Hepatocyte (in vitro differentiated cells): ENCODE results near the gene CD79B. TPM values are rescaled to one million over a fixed set of nuclear protein-coding genes. Genes with fewer than 3 reads are reported as not detected.
"Not testable (repeated sequence)": the region's sequence is repeated elsewhere in the genome, so short reads cannot be mapped to it uniquely, and the experiment has no call there.

ENCODE experiments used
- DNase-seq: peaks from one replicate; pipeline ENCODE4 v3.0.0-alpha.2; 2016; ENCODE audit warnings: low spot score
- H2AFZ ChIP-seq: fragments of 200-600 bp; sonication (generic); 2 replicates; pipeline ENCODE4 v1.6.0; 2016; ENCODE audit warnings: antibody characterized with exemption, mild to moderate bottlenecking
- H3K27ac ChIP-seq: fragments of 200-600 bp; sonication (generic); 2 replicates; pipeline ENCODE4 v1.5.1; 2016; ENCODE audit warnings: mild to moderate bottlenecking
- H3K27me3 ChIP-seq: fragments of 200-600 bp; sonication (generic); 2 replicates; pipeline ENCODE4 v1.6.1; 2016
- H3K36me3 ChIP-seq: fragments of 200-600 bp; sonication (generic); replicated peaks from 2 replicates; pipeline ENCODE4 v1.5.1; 2016; ENCODE audit warnings: low read depth; ENCODE audit not compliant: insufficient read depth
- H3K4me1 ChIP-seq: fragments of 200-600 bp; sonication (generic); 2 replicates; pipeline ENCODE4 v1.5.1; 2016; ENCODE audit warnings: mild to moderate bottlenecking, moderate library complexity; ENCODE audit not compliant: insufficient read depth
- H3K4me2 ChIP-seq: fragments of 200-600 bp; sonication (generic); 2 replicates; pipeline ENCODE4 v1.6.0; 2016
- H3K4me3 ChIP-seq: fragments of 200-600 bp; sonication (generic); 2 replicates; pipeline ENCODE4 v1.5.1; 2016; ENCODE audit warnings: mild to moderate bottlenecking
- H3K79me2 ChIP-seq: fragments of 200-600 bp; sonication (generic); 2 replicates; pipeline ENCODE4 v1.6.0; 2017; ENCODE audit warnings: mild to moderate bottlenecking
- H3K9me2 ChIP-seq: fragments of 200-600 bp; sonication (generic); replicated peaks from 2 replicates; pipeline ENCODE4 v1.6.0; 2017; ENCODE audit warnings: mild to moderate bottlenecking; ENCODE audit not compliant: insufficient read depth
- H3K9me3 ChIP-seq: fragments of 200-600 bp; sonication (generic); 2 replicates; pipeline ENCODE4 v1.5.1; 2016; ENCODE audit warnings: low read depth, mild to moderate bottlenecking
- H4K20me1 ChIP-seq: fragments of 200-600 bp; sonication (generic); 2 replicates; pipeline ENCODE4 v1.6.0; 2016; ENCODE audit warnings: mild to moderate bottlenecking; ENCODE audit not compliant: insufficient read depth, poor library complexity, severe bottlenecking
- WGBS: methylation state at CpG from one replicate; pipeline ENCODE4 v1.1.6; 2016; ENCODE audit warnings: low lambda C conversion rate; ENCODE audit errors: missing lambda C conversion rate; 5-methylcytosine and 5-hydroxymethylcytosine counted together
- polyA plus RNA-seq: library from polyadenylated mRNA; unstranded; fragments of >200 nt; fragmentation: Nextera tagmentation; extraction: Ambion mirVana; gene quantifications from 2 replicates; pipeline ENCODE4 v1.2.1, GENCODE V29; 2016
- total RNA-seq: library from RNA; depleted of rRNA; stranded (reverse); fragments of >200 nt; gene quantifications from 2 replicates; pipeline ENCODE4 v1.2.3, GENCODE V29; 2014
- TF ChIP-seq, protein P1 (sequence below): fragments of 200-600 bp; sonication (generic); IDR thresholded peaks from 2 replicates; pipeline ENCODE4 v1.5.1; 2016; ENCODE audit warnings: antibody characterized with exemption, mild to moderate bottlenecking; ENCODE audit not compliant: poor library complexity

Gene CD79B
- total and polyA plus RNA-seq, 2 experiments from 2014 or later = 0.57 to 1.2 TPM

DNA sequence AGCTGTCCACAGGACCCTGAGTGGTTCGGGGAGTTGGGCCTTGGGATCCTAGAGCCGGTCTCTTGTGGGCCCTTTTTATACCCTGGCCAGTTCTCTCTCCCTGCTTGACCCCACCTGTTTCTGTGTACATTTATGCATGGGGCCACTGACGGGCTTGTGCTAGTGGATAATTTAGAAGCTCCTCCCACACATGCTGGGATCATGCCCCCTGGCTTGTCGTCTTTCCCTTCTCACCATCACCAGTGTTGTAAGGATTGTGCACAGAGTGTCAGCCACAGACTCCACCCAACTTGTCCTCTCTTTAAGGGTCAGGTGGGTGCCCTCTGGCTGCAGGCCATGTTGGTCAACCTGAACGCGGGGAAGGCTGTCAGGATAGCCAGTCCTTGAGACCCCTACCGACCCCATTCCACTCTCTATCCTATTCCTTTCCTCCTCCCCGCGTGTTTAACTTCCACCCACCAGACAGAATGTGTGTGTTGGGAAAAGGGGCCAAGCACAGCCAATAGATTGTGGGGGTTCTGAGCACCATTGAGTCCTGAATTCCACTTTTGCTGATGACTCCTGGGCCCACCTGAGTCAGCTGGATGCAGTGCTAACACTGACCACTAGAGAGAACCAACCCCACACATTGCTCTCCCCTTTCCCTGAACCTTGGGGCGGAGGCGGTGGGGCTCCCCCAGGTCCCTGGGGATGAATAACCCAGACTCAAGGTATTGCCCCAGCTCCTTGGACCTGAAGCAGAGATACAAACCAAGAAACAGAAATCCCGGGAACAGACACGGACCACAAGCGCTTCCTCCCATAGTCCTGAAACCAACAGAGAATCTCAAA is 35.4 kb downstream of the CD79B start, which contains the start of gene CSH1:
Gene CSH1, minus strand, starts transcription at position 51 of the 831 bp plus-strand sequence. CDS start 63 bp downstream, outside the sequence.
- H2AFZ ChIP-seq, DNase-seq, H3K9me3 ChIP-seq, H3K4me2 ChIP-seq, H3K4me1 ChIP-seq, H3K4me3 ChIP-seq, H3K9me2 ChIP-seq, H3K79me2 ChIP-seq, H3K27me3 ChIP-seq, H4K20me1 ChIP-seq, H3K27ac ChIP-seq, H3K36me3 ChIP-seq: not testable (repeated sequence)
- 92% methylated on average over 9 of the region's 14 CpGs for WGBS

DNA sequence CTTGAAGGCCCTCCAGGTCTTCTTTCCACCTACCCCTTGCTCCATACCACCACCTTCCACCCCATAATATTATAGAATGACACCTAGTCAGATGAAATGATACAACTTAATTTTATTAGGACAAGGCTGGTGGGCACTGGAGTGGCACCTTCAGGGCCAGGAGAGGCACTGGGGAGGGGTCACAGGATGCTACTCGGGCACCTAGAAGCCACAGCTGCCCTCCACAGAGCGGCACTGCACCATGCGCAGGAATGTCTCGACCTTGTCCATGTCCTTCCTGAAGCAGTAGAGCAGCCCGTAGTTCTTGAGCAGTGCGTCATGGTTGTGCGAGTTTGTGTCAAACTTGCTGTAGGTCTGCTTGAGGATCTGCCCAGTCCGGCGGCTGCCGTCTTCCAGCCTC is 37.3 kb downstream of the CD79B start:
- 93% methylated on average over 8 of the region's 10 CpGs for WGBS

DNA sequence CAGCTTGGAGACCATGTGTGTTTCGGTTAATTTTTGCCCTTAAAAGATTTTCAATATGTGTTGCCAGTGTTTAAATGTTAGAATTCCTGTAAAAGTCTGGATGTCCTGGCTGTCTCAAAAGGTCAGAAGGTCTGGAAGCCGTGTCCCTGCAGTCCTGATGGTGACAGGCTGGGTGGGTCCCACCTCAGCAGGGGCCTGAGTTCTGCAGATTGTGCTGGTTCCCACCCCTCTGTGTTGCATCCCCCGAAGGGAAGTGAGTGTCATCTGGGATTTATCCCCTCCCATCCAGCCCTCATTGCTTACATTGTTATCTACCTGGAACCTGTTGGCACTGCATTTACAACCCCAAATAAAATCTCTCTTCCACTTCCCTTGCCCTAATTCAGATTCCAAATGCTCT is 38.1 kb downstream of the CD79B start:
- not testable (repeated sequence) for H2AFZ ChIP-seq, H3K27me3 ChIP-seq, H3K36me3 ChIP-seq, H3K9me2 ChIP-seq, H3K4me1 ChIP-seq, H4K20me1 ChIP-seq, H3K9me3 ChIP-seq, H3K4me2 ChIP-seq, H3K27ac ChIP-seq, H3K4me3 ChIP-seq, H3K79me2 ChIP-seq, DNase-seq
- WGBS = 67% methylated on average over 3 of the region's 3 CpGs

More for the DNA sequence above, 37.3 kb downstream of the CD79B start:
- not testable (repeated sequence) for H3K4me3 ChIP-seq, H3K36me3 ChIP-seq, H3K4me2 ChIP-seq, H3K27me3 ChIP-seq, H3K9me2 ChIP-seq, DNase-seq, H3K27ac ChIP-seq, H2AFZ ChIP-seq, H4K20me1 ChIP-seq, H3K79me2 ChIP-seq, H3K9me3 ChIP-seq, H3K4me1 ChIP-seq

DNA sequence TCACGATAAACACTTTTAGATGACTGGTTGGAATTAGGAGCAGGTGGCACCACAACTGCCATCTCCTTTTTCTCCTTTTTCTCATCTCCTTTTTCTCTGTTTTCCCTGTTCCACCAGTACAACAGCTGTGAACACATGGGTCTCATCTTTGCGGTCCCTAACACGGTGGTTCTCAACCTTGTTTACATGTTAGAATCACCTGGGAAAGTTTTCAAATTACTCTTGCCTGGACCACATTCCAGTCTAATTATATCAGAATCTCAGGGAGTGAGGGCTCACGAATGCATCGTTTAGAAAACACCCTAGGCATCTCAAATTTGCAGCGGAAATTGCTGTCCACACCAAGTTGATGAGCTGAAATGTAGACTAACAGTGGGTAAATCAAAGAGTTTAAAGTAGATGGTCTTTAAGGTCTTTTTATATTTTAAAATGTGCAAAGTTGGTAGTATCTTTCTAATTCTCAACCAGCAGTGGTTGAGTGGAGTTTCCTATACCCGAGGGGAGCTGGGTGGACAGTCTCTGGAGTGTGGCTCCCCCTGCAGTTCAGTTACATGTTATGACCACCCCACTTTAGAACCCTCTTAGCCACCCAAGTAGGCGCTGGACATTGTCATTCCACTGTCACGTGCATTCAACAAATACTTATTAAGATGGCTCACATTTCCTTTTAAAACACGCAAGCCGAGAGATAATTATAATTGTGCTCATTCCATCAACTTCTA is 39.7 kb downstream of the CD79B start:
- H3K9me2 ChIP-seq, H4K20me1 ChIP-seq, H3K9me3 ChIP-seq, H3K4me2 ChIP-seq, H3K4me1 ChIP-seq, H3K4me3 ChIP-seq, H3K79me2 ChIP-seq, DNase-seq, H3K36me3 ChIP-seq, H3K27ac ChIP-seq, H2AFZ ChIP-seq, H3K27me3 ChIP-seq: not testable (repeated sequence)
- 55% methylated on average over 11 of the region's 11 CpGs for WGBS
- TF ChIP-seq, protein P1, sequence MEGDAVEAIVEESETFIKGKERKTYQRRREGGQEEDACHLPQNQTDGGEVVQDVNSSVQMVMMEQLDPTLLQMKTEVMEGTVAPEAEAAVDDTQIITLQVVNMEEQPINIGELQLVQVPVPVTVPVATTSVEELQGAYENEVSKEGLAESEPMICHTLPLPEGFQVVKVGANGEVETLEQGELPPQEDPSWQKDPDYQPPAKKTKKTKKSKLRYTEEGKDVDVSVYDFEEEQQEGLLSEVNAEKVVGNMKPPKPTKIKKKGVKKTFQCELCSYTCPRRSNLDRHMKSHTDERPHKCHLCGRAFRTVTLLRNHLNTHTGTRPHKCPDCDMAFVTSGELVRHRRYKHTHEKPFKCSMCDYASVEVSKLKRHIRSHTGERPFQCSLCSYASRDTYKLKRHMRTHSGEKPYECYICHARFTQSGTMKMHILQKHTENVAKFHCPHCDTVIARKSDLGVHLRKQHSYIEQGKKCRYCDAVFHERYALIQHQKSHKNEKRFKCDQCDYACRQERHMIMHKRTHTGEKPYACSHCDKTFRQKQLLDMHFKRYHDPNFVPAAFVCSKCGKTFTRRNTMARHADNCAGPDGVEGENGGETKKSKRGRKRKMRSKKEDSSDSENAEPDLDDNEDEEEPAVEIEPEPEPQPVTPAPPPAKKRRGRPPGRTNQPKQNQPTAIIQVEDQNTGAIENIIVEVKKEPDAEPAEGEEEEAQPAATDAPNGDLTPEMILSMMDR = peak; percentile 25

DNA sequence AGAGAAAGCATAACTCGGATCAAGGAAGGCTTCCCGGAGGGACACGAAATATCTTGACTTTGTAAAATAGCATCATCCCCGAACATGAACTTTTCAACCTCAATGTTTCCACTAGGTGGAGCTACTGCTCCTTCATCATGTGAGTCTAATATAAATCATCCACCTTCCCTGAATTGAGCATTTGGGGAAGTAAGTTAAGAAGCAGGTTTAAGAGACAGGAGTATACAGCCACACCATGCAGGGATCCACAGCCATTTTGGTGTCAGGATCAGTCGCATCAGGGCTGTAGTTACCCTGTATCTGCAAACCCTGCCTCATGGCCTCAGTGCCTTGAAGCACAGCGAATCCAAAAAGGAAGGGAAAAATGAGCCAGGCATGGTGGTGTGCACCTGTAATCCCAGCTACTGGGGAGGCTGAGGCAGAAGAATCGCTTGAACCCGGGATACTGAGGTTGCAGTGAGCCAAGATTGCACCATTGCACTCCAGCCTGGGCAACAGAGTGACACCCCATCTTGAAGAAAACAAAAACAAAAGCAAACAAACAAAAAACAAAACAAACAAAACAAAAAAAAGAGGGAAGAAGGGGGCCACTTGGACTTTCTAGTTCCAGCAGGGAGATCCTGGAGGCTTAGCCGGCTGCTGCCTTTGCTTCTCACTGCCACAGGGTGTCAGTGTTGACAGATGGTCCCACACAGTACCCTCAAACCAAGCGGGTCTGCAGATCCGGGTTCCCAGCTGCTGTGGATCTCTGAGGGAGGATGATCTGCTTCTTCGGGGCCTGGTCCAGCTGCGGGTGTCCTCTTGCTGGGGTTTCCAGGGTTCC is 42.9 kb downstream of the CD79B start:
- H2AFZ ChIP-seq, H3K36me3 ChIP-seq, H3K9me2 ChIP-seq, H3K27me3 ChIP-seq, H3K9me3 ChIP-seq, H3K4me2 ChIP-seq, H3K79me2 ChIP-seq, H3K4me3 ChIP-seq, H4K20me1 ChIP-seq, H3K4me1 ChIP-seq, H3K27ac ChIP-seq: not testable (repeated sequence)
- DNase-seq = peak; percentile 48
- TF ChIP-seq, protein P1 = peak; percentile 46
- 46% methylated on average over 13 of the region's 13 CpGs for WGBS

DNA sequence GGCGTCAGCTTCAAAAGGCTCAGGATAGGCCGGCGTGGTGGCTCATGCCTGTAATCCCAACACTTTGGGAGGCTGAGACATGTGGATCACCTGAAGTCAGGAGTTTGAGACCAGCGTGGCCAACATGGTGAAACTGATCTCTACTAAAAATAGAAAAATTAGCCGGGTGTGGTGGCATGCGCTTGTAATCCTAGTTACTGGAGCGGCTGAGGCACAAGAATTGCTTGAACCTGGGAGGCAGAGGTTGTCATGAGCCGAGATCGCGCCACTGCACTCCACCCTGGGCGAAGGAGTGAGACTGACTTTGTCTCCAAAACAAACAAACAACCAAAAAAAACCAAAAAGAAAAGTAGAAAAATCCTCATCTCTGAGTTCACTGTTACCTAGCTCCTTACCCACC is 47.0 kb downstream of the CD79B start:
- not testable (repeated sequence) for H3K27ac ChIP-seq, DNase-seq, H3K4me1 ChIP-seq, H3K9me3 ChIP-seq, H3K9me2 ChIP-seq, H3K27me3 ChIP-seq, H4K20me1 ChIP-seq, H3K36me3 ChIP-seq, H3K4me2 ChIP-seq, H2AFZ ChIP-seq, H3K4me3 ChIP-seq, H3K79me2 ChIP-seq
- 94% methylated on average over 11 of the region's 11 CpGs for WGBS

DNA sequence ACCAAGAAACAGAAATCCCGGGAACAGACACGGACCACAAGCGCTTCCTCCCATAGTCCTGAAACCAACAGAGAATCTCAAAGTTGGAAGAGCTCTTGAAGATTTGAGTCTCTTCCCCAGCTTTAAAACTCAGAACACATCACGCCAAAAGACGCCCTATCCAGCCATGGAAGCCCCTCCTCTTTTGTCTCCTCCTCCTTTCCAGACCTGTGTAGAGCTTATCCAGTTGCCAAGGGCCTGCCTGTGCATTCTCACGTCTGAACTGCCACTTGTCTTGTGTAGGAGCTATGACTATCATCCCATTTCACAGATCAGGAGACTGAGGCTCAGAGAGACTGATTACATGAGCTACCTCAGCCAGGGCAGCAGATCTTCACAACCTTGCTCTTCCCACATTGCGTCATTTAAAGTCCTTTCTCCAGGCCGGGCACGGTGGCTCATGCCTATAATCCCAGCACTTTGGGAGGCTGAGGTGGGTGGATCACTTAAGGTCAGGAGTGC is 49.5 kb downstream of the CD79B start:
- not testable (repeated sequence) for H3K27ac ChIP-seq, H2AFZ ChIP-seq, H3K36me3 ChIP-seq, H3K79me2 ChIP-seq, H3K9me3 ChIP-seq, DNase-seq, H3K4me2 ChIP-seq, H3K4me3 ChIP-seq, H3K4me1 ChIP-seq, H4K20me1 ChIP-seq, H3K9me2 ChIP-seq, H3K27me3 ChIP-seq
- 87% methylated on average over 9 of the region's 9 CpGs for WGBS
